NCI-H1694 (cell line): Measurements from ENCODE around the gene RPS27.
"Not testable (repeated sequence)": the region's sequence is repeated elsewhere in the genome, so short reads cannot be mapped to it uniquely, and the experiment has no call there.

Experiments
- DNase-seq: peaks from one replicate; lab custom pipeline; 2025; lab: John Stamatoyannopoulos, UW

RPS27 gene

GRCh38 chr1:153985941-153986761, 4.4 kb upstream of the RPS27 start, which contains the start of gene RAB13:
RAB13 (minus strand) TSS chr1:153986339; CDS start chr1:153986236, 103 bp downstream.
- DNase-seq: peak; percentile 70

- DNase-seq: no peak
These were observed 2.9 kb upstream of the RPS27 start for GRCh38 chr1:153987621-153988020.

- no peak for DNase-seq
These were observed 629 bp downstream of the RPS27 start for GRCh38 chr1:153991151-153991630.

- no peak for DNase-seq
These were observed 1.2 kb downstream of the RPS27 start for GRCh38 chr1:153991806-153992205.

- DNase-seq: no peak
These were observed 4.6 kb downstream of the RPS27 start for GRCh38 chr1:153995202-153995601.

GRCh38 chr1:153995640-153996039, 5.1 kb downstream of the RPS27 start:
- DNase-seq: no peak

GRCh38 chr1:153996882-153997281, 6.3 kb downstream of the RPS27 start:
- DNase-seq: not testable (repeated sequence)

GRCh38 chr1:154000420-154000819, 9.9 kb downstream of the RPS27 start:
- DNase-seq: no peak

- DNase-seq: no peak
These were observed 15.6 kb downstream of the RPS27 start for GRCh38 chr1:154006136-154006535.

GRCh38 chr1:154012129-154012528, 21.6 kb downstream of the RPS27 start:
- no peak for DNase-seq

GRCh38 chr1:154012543-154012942, 22.0 kb downstream of the RPS27 start:
- DNase-seq: not testable (repeated sequence)

GRCh38 chr1:154014154-154014907, 23.8 kb downstream of the RPS27 start:
- DNase-seq: no peak

- DNase-seq: no peak
These were observed 28.7 kb downstream of the RPS27 start for GRCh38 chr1:154019269-154019668.

- no peak for DNase-seq
These were observed 29.4 kb downstream of the RPS27 start for GRCh38 chr1:154019940-154020339.

GRCh38 chr1:154033697-154034096, 43.1 kb downstream of the RPS27 start:
- DNase-seq: not testable (repeated sequence)
